Nephron (organoid): Measurements from ENCODE around the gene IL17C.

Experiments
- H3K27ac Mint-ChIP-seq, 3 experiments: 2 replicates each; pipeline ENCODE4 v1.8.0; 2020; ENCODE audit warnings: mixed read lengths in 3 of 3, mild to moderate bottlenecking in 2 of 3, moderate library complexity in 1 of 3
- H3K27me3 Mint-ChIP-seq: 2 replicates; pipeline ENCODE4 v1.8.0; 2021; ENCODE audit warnings: low read depth, mild to moderate bottlenecking, moderate library complexity, mixed read lengths
- H3K36me3 Mint-ChIP-seq: 2 replicates; pipeline ENCODE4 v1.8.0; 2020; ENCODE audit warnings: low read depth, mixed read lengths
- H3K4me1 Mint-ChIP-seq: 2 replicates; pipeline ENCODE4 v1.8.0; 2020; ENCODE audit warnings: mixed read lengths
- H3K4me3 Mint-ChIP-seq, 3 experiments: 2 replicates each; pipeline ENCODE4 v1.8.0; 2020; ENCODE audit warnings: mild to moderate bottlenecking in 3 of 3, mixed read lengths in 3 of 3, moderate library complexity in 2 of 3
- H3K9me3 Mint-ChIP-seq: 2 replicates; pipeline ENCODE4 v1.8.0; 2020; ENCODE audit warnings: mixed read lengths
- TF ChIP-seq, protein P1 (sequence below), 3 experiments: fragments of 200-600 bp; sonication (generic); IDR thresholded peaks; one replicate each; pipeline ENCODE4 v1.5.0; 2021; ENCODE audit warnings: antibody characterized with exemption in 3 of 3; ENCODE audit not compliant: unreplicated experiment in 3 of 3

Gene IL17C

DNA sequence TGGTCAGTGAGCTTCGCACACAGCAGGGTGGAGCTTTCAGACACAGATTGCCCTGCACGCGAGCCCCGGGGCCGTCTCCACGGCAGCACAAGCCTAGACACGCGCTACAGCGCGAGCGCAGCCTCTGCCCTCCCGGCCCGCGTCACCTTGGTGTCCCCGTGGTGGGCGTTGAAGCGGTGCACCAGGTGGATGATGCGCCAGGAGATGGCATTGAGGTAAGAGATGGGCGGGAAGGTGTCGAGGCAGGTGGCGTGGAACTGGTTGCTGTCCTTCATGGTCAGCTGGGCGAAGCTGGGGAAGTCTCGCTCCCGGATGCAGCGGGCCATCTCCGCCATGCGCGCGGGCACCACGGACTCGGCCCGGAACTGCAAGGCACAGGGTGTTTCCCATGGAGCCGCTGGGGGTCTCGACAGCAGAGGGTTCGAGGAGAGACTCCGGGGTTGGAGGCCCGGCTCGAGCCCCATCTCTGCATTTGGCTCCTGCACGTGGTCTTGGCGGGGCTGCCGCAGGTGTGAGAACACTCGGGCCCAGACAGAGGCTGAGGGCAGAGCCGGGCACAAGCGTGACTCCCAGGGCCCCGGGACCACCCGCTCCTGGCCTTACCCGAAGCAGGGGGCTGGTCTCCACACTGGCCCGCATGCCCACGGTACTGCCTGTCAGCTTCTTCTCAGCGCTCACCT lies 16.8 kb downstream of the IL17C start:
- no peak overlapping the region for H3K4me3 Mint-ChIP-seq
- TF ChIP-seq, protein P1, sequence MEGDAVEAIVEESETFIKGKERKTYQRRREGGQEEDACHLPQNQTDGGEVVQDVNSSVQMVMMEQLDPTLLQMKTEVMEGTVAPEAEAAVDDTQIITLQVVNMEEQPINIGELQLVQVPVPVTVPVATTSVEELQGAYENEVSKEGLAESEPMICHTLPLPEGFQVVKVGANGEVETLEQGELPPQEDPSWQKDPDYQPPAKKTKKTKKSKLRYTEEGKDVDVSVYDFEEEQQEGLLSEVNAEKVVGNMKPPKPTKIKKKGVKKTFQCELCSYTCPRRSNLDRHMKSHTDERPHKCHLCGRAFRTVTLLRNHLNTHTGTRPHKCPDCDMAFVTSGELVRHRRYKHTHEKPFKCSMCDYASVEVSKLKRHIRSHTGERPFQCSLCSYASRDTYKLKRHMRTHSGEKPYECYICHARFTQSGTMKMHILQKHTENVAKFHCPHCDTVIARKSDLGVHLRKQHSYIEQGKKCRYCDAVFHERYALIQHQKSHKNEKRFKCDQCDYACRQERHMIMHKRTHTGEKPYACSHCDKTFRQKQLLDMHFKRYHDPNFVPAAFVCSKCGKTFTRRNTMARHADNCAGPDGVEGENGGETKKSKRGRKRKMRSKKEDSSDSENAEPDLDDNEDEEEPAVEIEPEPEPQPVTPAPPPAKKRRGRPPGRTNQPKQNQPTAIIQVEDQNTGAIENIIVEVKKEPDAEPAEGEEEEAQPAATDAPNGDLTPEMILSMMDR (IDR thresholded peaks at IDR 0.05; ENCODE audit: unreplicated experiment in 3 of 3), result no peak
- no peaks in the 10 kb centered on the region for H3K27me3 Mint-ChIP-seq
- no peak overlapping the region for H3K27ac Mint-ChIP-seq
- H3K9me3 Mint-ChIP-seq, result no peaks in the 10 kb centered on the region
- no peaks in the 10 kb centered on the region for H3K4me1 Mint-ChIP-seq
- H3K36me3 Mint-ChIP-seq, result peaks cover 8% of the 10 kb centered on the region

GRCh38 chr16:88655733-88656281 lies 17.4 kb downstream of the IL17C start:
- no peak overlapping the region for H3K27ac Mint-ChIP-seq
- no peaks in the 10 kb centered on the region for H3K27me3 Mint-ChIP-seq
- H3K4me3 Mint-ChIP-seq, result no peak overlapping the region
- H3K9me3 Mint-ChIP-seq, result no peaks in the 10 kb centered on the region
- no peaks in the 10 kb centered on the region for H3K4me1 Mint-ChIP-seq
- H3K36me3 Mint-ChIP-seq, result peaks cover 8% of the 10 kb centered on the region
- TF ChIP-seq, protein P1 (IDR thresholded peaks at IDR 0.05; ENCODE audit: unreplicated experiment in 3 of 3), result no peak

- Mint-ChIP-seq H3K4me1 (peaks cover 3% of the 10 kb centered on the region), H3K27ac (no peak overlapping the region), H3K9me3 (no peaks in the 10 kb centered on the region), H3K4me3 (no peak overlapping the region), H3K27me3 (no peaks in the 10 kb centered on the region), H3K36me3 (peaks cover 8% of the 10 kb centered on the region)
- TF ChIP-seq, protein P1 (IDR thresholded peaks at IDR 0.05; ENCODE audit: unreplicated experiment in 3 of 3), result no peak
These were observed 18.1 kb downstream of the IL17C start for GRCh38 chr16:88656291-88656980.

GRCh38 chr16:88657371-88657770 lies 19.0 kb downstream of the IL17C start:
- H3K27me3 Mint-ChIP-seq, result no peaks in the 10 kb centered on the region
- no peak overlapping the region for H3K4me3 Mint-ChIP-seq
- H3K27ac Mint-ChIP-seq, result no peak overlapping the region
- peaks cover 9% of the 10 kb centered on the region for H3K4me1 Mint-ChIP-seq
- H3K36me3 Mint-ChIP-seq, result peaks cover 8% of the 10 kb centered on the region
- TF ChIP-seq, protein P1 (IDR thresholded peaks at IDR 0.05; ENCODE audit: unreplicated experiment in 3 of 3), result no peak
- H3K9me3 Mint-ChIP-seq, result no peaks in the 10 kb centered on the region

- Mint-ChIP-seq H3K27me3 (no peaks in the 10 kb centered on the region), H3K4me3 (no peak overlapping the region), H3K27ac (no peak overlapping the region), H3K9me3 (no peaks in the 10 kb centered on the region), H3K4me1 (peaks cover 9% of the 10 kb centered on the region), H3K36me3 (peaks cover 3% of the 10 kb centered on the region)
- TF ChIP-seq, protein P1 (IDR thresholded peaks at IDR 0.05; ENCODE audit: unreplicated experiment in 3 of 3), result no peak
These were observed 20.3 kb downstream of the IL17C start for GRCh38 chr16:88658714-88659113.
